ENCODE results near the gene SOX9.
"Not testable (repeated sequence)": the region's sequence is repeated elsewhere in the genome, so short reads cannot be mapped to it uniquely, and the experiment has no call there.

The SOX9 gene

DNA sequence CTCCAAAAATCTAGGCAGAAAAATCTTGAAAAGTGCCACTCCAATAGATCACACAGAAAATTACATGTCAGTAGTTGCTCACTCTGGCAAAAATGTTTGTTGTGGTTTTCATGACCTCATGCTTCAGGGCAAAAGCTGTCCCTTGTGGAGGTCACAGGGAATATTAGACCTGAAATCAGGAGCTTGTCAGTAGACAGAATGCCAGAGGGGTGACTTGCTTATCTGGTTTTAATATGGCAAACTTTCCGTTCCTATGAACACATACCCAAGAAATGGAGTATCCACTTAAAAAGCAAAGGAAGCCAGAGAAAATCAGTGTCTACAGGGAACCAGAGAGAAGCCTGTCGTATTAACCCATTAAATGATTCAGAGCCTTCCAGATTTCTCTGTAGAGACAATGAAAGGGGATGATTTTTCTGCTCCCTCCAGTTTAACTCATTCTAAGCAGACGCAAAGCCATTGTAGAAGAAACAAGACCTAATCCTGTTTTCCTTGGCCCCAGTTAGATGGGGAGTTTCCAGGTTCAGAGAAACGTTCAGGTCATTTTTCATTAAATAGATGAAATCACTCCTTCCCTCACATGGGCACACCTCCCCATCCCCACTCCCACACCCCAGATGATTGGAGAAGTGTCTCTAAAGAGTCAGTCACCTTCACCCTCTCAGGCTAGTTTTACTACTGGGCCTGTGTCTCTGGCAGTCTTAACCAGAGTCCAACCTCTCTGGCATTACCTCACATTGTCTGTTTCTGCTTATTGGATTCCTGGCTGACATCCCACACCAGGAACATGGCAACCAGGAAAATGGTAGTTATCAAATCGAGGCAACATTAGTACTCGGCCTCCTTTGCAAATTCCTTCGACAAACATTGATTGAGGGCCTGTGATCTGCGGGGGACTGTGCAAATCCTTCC lies 6.0 kb downstream of the SOX9 start:
- no peak for DNase-seq

DNA sequence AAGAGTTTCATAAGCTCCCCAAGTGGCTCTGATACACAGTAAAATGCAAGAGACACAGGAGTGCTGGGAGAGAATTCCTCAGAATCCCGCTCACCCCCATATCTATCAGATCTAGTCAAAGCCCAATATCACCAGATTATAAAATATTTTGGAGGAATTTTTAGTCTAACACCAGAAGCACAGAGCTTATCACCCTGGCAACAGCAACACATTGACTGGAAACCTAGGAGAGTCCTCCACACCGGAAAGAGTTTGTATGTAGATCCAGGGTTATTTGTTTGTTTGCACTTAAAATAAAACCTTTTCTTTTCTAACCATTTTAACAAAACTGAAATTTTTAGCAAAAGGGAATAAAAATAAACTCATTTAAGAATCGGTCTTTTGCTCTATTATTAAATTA lies 7.2 kb downstream of the SOX9 start:
- no peak for DNase-seq

DNA sequence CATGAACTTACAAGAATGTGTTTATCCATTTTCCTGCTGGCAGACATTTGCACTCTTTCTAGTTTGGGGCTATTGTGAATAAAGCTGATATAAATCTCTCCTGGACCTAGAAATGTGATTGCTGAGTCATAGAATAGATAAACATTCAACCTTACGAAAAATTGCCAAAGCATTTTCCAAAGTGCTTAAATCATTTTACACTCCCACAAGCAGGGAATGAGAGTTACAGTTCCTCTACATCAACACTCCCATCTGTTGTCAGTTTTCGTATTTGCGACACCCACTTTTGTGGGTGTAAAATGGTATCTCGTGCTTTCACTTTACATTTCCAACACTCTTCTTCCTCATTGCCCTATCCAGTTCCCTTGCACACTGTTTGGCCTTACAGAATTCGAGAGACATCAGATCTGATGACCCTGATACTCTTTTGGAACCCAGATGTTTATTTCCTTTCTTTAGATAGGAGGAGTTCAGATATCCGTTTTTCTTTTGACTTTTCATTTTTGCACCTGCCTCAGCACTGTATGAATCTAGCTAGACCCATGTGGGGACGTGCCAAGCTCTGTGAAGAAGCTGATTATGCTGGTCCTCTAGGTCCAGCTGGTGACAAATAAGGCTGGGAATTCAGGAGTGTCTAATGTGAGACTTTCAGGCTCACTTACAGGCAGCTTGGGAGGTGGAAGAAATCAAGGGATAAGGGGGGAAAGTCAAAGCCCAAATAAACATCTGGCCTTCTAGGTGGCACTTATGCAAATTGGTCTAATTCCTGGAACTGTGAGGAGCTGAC lies 14.0 kb downstream of the SOX9 start:
- no peak for DNase-seq

DNA sequence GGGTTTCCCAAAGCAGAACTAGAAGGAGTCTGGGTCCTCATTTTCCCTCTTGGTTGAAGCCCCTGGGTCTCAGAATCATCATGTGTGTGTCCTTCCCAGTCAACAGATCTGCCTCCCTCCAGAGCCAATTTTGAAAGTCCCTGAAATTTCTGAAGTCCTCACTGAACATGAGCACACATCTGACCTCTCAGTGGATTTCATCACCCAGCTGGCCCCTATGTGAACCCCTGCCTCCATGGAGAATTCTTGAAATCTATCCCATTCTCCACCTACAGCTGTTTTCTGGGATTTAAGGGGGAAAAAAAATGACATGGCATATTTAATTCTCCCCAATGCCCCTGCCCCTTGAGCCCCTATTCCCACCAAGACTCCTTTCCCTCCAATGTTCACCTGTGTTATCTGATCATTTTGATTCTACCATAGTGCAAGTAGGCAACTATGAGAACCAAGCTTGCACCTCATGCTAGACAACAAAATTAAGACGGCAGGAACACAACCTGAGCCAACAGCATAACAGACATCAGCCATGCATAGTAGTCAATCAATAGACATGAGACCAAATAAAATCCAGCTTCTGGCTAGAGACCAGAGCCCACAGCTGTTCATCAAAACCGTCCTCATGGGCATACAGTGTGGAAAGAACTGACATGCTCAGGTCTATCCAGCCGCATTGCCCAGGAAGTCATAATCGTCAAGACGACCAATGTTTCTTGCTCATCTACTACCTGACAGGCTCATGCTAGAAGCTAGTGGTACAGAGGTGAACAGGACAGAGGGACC lies 14.9 kb downstream of the SOX9 start:
- no peak for DNase-seq

DNA sequence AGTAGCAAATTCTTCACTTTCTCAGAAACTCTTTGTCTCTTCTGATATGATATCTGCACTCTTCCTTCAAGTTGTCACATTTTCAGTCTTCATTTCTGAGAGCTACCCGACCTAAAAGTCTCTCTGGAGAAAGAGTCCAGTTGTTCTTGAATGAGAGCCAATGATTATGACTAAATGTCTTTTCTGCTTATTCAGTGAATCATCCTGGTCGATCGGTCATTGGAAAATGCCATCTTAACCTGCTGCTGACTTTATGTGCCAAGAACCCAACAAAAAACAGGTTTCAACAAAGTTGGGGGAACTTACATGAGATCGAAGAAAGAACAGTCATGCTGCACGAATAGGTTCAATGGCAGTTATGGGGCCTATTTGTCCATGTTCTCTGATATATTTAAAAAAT lies 15.9 kb downstream of the SOX9 start:
- DNase-seq = no peak

DNA sequence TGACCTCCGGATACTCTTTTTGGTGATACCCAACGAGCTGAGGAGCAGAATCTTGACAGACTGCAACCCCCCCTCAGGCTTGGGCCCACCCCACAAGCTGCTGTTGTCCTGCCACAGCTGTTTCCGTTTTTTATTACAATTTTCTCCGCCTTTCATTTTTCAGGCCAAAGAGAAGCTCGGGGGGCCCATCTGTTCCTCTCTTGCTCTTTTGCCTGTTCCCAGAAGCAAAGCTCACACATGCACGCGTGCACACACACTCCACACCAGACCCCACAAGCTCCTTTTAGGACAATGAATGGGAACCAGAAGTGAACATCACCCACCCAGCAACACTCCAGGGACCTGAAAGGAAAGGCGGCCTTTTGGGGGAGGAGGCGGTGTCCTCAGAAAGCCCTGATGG lies 16.3 kb downstream of the SOX9 start:
- no peak for DNase-seq

DNA sequence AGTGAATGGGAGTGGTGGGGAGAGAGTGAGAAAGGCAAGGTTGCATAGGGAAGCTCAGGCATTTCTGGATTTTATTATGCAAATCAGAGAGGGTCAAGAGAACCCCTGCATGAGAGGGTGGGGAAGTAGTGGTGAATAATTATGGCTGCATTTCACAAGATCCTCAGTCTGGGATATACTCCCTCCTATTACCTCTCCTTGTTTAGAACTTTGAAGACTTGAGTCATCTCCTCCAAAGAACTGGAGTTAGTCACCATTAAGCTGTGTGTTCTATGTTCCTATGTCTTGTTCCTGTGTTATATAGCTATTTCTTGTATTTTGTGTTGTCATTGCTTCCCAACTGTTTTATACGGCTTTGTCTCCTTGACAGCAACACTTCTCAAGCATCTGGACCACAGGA lies 18.4 kb downstream of the SOX9 start:
- DNase-seq = no peak

DNA sequence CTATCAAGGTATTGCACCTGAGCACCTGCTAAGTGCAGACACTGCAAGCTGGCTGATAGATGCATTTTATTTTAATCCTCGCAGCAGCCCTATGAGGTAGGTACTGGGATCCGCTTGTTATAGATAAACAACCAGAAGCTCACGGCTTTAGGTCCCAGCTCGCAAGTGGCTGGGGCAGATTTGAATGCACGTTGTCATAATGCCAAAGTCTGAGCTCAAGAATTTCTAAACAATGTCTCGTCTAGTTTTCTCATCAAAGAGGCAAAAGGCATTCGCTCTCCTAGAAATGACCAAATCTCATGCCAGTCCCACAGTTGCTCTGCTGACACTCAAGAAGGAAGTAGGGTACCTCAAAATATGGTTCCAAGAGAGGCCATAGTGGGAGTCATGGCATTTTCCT lies 20.5 kb downstream of the SOX9 start:
- DNase-seq = no peak

DNA sequence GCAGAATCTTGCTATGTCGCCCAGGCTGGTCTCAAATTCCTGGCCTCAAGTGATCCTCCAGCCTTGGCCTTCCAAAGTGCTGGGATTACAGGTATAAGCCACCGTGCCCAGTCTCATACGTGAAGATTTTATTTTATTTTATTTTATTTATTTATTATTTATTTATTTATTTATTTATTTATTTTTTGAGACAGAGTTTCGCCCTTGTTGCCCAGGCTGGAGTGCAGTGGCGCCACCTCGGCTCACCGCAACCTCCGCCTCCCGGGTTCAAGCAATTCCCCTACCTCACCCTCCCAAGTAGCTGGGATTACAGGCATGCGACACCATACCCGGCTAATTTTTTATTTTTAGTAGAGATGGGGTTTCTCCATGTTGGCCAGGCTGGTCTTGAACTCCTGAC lies 21.3 kb downstream of the SOX9 start:
- not testable (repeated sequence) for DNase-seq

DNA sequence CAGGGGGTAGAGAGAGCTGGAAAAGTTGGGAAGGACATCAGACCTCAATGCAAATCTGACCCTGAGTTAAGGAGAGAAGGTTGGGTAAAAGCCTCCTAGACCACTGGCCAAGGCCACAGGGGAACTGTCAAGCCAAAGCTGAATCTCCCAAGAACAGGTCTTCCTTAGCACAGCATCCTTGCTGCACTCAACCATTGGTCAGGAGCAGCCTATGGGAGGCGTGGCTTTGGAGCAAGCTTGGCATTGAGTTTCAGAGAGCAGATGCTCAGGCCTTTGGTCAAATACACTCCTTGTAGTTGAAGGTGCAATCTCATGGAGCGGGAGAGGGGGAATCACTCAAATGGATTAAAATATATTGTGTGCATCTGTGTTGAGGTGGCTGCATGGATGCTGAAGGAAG lies 21.8 kb downstream of the SOX9 start:
- DNase-seq = no peak

DNA sequence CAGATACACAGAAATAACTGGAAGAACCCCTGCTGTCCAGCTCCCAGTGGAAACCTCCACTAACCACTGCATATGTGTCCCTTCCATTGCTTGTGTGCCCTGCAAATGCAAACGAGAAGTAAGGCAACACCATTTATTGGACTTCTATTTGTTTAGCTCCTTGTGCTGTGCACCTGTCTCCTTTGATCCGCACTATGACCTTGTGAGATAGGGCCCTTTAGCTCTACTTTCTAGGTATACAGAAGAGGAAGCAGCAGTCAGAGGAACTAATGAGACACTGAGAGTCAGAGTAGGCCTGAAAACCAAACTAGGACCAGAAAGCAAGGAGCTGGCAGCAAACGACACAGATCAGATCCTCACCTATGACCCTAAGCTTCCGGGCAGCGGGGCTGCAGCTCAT lies 22.4 kb downstream of the SOX9 start:
- no peak for DNase-seq

DNA sequence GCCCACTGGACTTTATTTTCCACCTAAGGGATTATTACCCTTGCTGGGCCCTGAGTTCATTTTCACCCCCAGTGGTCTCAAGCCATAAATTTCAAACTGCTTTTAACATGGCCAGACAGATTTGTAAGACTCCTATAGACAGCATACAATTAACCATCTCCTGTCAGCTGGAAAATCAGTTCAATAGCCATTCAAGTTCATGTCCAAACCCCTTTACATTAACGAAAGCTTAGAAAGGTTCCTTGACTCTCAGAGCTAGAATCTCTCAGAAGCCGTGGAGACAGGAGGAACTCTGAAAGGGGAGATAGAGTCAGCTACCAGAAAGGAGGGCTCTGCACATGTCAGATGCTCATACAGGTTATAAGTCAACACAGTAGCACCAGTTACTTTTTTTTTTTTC lies 23.3 kb downstream of the SOX9 start:
- no peak for DNase-seq

DNA sequence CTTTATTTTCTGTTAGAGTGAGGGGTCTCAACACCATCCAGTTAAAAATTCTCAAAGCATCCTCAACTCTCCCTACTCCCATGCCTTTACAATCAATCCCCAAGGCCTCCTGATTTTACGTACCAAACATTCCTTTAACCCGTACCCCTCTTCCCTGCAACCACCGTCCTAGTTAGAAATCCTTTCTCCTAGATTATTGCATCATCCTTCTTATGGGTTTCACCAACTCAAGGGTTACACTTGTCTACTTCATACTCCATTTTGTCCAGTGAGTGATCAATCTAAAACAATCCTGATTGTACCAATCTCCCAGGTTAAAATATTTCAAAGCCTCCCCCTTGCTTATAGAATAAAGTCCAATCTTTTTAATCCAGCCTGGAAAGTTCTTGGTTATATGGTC lies 24.7 kb downstream of the SOX9 start:
- no peak for DNase-seq

DNA sequence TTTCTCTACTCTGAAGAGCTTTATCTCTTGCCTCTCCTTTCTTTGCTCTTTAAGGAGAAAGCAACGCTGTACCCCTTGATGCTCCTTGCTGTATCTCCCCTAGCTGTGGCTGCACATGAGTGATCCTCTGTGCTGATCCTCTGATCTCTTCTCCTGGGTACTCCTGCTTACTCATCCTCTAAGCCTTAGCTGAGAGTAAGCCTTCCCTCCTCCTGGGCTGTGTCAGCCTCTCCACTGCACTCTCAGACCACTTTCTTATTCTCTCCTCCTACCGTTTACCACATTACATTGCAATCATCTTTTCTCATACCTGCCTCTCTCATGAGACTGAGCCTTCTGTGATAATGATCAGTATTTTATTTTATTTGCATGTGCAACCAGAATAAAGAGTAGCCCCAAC lies 25.1 kb downstream of the SOX9 start:
- DNase-seq = no peak

DNA sequence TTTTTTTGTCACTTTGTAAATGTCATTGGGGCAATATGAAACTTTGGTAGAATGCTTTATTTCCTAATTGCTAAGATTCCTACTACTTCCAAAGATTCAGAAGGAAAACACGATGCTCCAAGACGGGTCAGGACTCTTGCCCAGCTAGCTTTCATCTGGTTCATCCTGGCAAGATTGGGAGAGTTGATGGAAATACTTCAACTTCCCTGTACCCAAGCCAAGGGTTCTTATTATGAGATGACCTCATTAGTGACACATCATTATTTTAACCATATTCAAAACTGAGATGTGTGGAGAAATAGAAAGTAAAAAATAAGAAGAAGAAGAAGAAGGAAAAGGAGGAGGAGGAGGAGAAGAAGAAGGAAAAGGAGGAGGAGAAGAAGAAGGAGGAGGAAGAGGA lies 25.6 kb downstream of the SOX9 start:
- no peak for DNase-seq

DNA sequence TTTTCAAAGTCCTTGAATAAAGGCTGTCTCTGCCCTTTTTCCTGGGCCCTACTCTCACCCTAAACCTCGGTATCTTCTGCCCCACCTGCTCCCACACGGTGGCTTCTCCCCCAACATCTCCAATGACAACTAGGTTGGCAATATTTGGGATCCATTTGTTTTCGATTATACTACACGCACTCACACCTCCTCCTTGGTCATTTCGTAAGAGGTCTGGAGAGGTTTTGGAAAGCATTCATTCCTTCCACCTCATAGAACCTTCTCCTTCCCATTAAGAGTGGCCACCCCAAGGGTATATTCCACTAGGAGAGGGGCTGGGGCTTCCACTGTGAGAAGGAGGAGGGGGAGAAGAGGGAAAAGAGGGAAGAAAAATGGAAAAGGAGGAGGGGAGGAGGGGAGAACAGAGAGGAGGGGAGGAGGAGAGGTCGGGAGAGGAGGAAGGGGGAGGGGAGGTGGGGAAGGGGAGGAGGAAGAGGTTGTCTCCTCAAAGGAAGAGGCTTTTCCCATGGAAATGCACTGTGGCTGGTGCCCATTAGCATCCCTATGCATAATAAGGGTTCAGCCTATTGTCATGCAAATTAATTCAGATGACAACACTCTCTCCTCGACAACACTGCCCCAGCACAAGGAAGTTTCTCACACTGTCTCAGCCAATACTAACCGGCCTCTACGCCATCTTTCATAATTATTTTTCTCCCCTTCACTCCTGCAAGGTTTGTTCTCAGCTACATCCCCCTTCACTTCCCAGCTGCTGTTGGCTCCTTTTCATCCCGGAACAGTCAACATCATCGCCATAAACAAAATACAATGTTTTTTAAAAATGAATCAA lies 30.0 kb downstream of the SOX9 start:
- no peak for DNase-seq

DNA sequence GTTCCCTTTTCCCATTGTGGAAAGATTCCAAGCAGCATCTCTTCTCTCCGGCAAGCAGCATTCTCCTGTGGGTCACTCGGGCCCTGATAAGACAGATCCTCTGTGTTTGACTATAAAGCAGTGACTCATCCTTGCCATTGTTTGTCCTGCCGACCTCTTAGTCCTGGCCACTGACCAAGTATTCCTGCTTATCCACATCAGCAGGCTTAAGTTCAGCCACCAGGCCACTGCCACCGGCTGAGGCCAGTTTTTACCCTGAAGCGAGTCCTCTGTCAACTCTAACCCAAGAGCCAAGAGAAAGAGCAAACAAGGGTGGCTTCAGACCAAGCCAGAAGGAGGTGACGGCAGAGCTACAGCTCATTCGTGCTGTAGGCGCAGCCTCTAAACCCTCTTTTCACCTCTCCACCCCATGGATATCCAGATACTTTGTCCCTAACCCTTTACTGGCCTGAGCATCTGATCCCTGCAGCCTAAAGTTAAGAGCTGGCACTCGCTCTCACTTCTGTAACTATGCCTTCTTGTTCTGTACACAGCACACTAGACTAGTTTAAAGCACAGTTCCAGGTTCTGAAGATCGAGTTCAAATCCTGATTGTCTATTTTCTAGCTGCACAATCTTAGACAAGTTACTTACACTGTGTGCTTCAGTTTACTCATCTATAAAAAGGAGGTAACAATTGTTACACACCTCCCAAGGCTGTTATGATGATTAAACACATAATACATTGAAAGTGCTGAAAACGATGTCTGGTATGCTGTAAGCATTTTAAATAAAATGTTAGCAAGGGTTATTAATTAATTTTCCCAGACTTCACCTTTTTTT lies 31.0 kb downstream of the SOX9 start:
- no peak for DNase-seq

DNA sequence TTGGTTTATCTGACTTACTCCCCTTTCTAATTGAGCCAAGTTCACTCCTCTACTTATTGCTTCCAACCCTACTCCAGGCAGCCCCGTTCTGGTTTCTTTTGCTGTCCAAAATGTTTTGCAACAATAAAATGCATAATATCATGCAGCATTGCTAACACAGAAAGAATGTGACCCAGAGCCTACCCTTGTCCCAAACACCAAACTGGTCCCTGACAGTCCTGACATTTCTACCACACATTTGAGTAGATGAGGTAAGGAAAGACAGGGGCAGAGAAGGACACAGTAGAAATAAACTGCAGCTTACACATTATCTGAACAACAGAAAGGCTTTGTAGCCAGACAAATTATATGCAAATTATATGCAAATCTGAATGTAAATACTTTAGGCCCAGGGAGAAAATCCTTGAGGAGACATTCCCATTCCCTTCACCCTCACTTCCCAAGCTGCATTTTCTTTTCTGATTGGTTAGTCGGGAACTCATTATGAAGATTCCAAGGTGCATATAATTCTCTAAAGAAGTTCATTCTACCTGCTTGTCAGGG lies 31.6 kb downstream of the SOX9 start:
- DNase-seq = no peak

DNA sequence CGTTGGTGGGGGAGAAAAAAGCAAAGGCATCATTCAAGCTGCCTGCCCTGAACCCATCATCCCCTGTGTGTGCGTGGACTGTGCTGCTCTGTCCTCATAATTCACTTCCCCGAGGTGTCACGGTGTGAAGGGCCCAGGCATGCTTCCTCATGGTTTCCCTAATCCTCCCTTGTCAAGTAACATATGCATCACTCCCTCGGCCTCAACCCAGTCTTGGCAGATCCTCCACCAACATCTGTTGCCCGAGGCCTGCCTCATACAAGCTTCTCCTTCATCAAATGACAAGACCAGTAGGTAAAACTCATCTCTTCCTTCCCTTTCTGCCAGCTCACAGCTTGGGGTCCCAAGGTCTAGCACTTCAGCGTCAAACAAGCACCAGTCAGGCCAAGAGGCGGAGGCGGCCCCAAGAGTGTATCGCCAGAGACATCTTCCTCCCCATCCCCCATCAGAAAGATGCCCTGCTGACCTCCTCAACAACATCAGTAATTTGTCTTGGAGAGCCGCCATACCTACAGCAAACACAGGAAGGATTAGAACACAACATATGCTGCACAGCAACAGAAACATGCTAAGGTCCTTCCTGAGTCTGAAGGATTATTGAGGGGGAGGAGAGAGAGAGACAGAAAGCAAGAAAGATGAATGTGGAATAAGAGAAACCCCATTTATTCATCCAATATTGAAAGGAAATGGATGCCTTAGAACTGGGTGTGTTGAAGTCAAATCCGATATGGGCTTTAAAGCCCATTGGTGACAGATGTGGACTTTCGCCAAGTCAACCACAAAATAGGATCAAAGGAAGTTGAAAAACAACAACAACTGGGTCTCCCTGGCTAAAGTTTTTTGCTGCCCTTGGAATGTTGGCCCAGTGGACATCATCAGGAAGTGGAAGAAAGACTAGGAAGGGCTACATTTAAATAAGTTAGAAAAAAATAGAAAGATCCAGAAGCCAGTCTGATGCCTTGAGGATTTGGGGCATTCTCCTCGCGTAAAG lies 38.4 kb downstream of the SOX9 start:
- no peak for DNase-seq

DNA sequence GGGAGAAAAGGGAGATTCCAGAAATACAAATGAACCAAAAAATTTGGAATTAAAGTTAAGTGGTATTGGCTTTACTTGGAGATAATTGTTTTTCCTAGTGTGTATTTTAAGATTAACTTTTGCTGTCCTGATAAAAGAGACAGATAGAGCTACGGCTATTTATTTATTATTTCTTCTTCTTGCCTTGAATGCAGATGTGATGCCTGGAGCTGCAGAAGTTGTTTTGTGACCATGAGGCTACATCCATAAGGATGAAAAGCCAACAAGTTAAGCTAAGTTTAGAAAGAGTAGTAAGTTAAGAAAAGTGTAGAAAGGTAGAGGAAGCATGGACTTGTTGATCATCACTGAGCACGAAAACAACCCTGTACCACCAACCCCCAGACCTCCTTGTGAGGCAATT lies 41.7 kb downstream of the SOX9 start:
- DNase-seq = no peak

Measured in activated CD4-positive, CD25-positive, alpha-beta regulatory T cell (primary cell).